MM.1S (cell line): Measurements from ENCODE around the gene GYS1.

Source experiments
- DNase-seq: peaks from one replicate; pipeline ENCODE4 v3.0.0-alpha.2; 2015
- H2AFZ ChIP-seq: fragments of 300-600 bp; sonication (generic); 2 replicates; pipeline ENCODE4 v1.6.0; 2016; ENCODE audit warnings: antibody characterized with exemption, low read length
- H3F3A ChIP-seq: fragments of 300-600 bp; sonication (generic); 2 replicates; pipeline ENCODE4 v1.6.1; 2016; ENCODE audit warnings: mild to moderate bottlenecking, antibody characterized with exemption, low read length, moderate library complexity, mixed read lengths; ENCODE audit not compliant: insufficient read depth
- H3K27ac ChIP-seq: fragments of 300-600 bp; sonication (generic); 2 replicates; pipeline ENCODE4 v1.5.1; 2016; ENCODE audit warnings: mild to moderate bottlenecking, low read length
- H3K27me3 ChIP-seq: fragments of 300-600 bp; sonication (generic); replicated peaks from 2 replicates; pipeline ENCODE4 v1.6.0; 2016; ENCODE audit warnings: low read length; ENCODE audit not compliant: insufficient read depth
- H3K36me3 ChIP-seq: fragments of 300-600 bp; sonication (generic); replicated peaks from 2 replicates; pipeline ENCODE4 v1.6.1; 2016; ENCODE audit warnings: mild to moderate bottlenecking, low read length, mixed read lengths; ENCODE audit not compliant: insufficient read depth
- H3K4me1 ChIP-seq: fragments of 300-600 bp; sonication (generic); 2 replicates; pipeline ENCODE4 v1.6.1; 2016; ENCODE audit warnings: low read length, mixed read lengths
- H3K4me2 ChIP-seq: fragments of 300-600 bp; sonication (generic); 2 replicates; pipeline ENCODE4 v1.6.0; 2016; ENCODE audit warnings: low read depth, low read length
- H3K4me3 ChIP-seq: fragments of 300-600 bp; sonication (generic); 2 replicates; pipeline ENCODE4 v1.5.1; 2016; ENCODE audit warnings: low read length, mixed read lengths
- H3K79me2 ChIP-seq: fragments of 300-600 bp; sonication (generic); 2 replicates; pipeline ENCODE4 v1.6.1; 2016; ENCODE audit warnings: mixed run types, low read length, mixed read lengths
- H3K9ac ChIP-seq: fragments of 300-600 bp; sonication (generic); 2 replicates; pipeline ENCODE4 v1.6.1; 2016; ENCODE audit warnings: low read length, mixed read lengths
- H3K9me2 ChIP-seq: fragments of 300-600 bp; sonication (generic); replicated peaks from 2 replicates; pipeline ENCODE4 v1.6.1; 2016; ENCODE audit warnings: mild to moderate bottlenecking, low read length, mixed read lengths; ENCODE audit not compliant: insufficient read depth
- H3K9me3 ChIP-seq: fragments of 300-600 bp; sonication (generic); replicated peaks from 2 replicates; pipeline ENCODE4 v1.6.1; 2016; ENCODE audit warnings: mild to moderate bottlenecking, low read length, mixed read lengths; ENCODE audit not compliant: insufficient read depth
- H4K20me1 ChIP-seq: fragments of 300-600 bp; sonication (generic); 2 replicates; pipeline ENCODE4 v1.6.1; 2016; ENCODE audit warnings: mild to moderate bottlenecking, low read length, moderate library complexity, mixed read lengths; ENCODE audit not compliant: insufficient read depth
- EZH2 ChIP-seq: fragments of 300-600 bp; sonication (generic); optimal IDR thresholded peaks from 2 replicates; pipeline ENCODE3; 2017; ENCODE audit warnings: low read depth, mild to moderate bottlenecking, antibody characterized with exemption, low read length, mixed read lengths
- EZH2phosphoT487 ChIP-seq: fragments of 300-600 bp; sonication (generic); IDR thresholded peaks from 2 replicates; pipeline ENCODE4 v1.6.1; 2018; ENCODE audit warnings: antibody characterized with exemption, low read length
- TF ChIP-seq, protein P1 (sequence below): fragments of 300-600 bp; sonication (generic); IDR thresholded peaks from 2 replicates; pipeline ENCODE4 v1.5.1; 2016; ENCODE audit warnings: antibody characterized with exemption, low read length, mixed read lengths

Gene GYS1

DNA sequence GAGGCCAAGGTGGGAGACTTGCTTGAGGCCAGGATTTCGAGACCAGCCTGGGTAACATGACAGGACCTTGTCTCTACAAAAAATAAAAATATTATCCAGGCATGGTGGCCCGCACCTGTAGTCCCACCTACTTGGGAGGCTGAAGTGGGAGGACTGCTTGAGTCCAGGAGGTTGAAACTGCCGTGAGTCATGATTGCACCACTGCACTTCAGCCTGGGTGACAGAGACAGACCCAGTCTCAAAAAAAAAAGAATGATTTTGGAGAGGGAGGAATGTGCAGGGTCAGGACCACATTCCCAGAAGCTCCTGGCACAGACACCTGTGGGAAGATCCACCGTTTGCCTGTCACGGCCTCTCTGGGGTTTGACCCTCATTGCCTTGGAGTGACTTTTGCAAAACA, 47.7 kb downstream of the GYS1 start:
- no peak overlapping the region for H3K4me3 ChIP-seq
- H4K20me1 ChIP-seq = no peaks in the 10 kb centered on the region
- H3K36me3 ChIP-seq = no peaks in the 10 kb centered on the region
- no peak overlapping the region for H2AFZ ChIP-seq
- no peaks in the 10 kb centered on the region for H3F3A ChIP-seq
- H3K9me3 ChIP-seq = no peaks in the 10 kb centered on the region
- H3K9ac ChIP-seq = no peak overlapping the region
- H3K9me2 ChIP-seq = no peaks in the 10 kb centered on the region
- H3K4me2 ChIP-seq = no peak overlapping the region
- no peak overlapping the region for H3K27ac ChIP-seq
- H3K4me1 ChIP-seq = no peaks in the 10 kb centered on the region
- DNase-seq = no peak
- no peaks in the 10 kb centered on the region for H3K27me3 ChIP-seq
- TF ChIP-seq EZH2phosphoT487 = no peak
- TF ChIP-seq, protein P1, sequence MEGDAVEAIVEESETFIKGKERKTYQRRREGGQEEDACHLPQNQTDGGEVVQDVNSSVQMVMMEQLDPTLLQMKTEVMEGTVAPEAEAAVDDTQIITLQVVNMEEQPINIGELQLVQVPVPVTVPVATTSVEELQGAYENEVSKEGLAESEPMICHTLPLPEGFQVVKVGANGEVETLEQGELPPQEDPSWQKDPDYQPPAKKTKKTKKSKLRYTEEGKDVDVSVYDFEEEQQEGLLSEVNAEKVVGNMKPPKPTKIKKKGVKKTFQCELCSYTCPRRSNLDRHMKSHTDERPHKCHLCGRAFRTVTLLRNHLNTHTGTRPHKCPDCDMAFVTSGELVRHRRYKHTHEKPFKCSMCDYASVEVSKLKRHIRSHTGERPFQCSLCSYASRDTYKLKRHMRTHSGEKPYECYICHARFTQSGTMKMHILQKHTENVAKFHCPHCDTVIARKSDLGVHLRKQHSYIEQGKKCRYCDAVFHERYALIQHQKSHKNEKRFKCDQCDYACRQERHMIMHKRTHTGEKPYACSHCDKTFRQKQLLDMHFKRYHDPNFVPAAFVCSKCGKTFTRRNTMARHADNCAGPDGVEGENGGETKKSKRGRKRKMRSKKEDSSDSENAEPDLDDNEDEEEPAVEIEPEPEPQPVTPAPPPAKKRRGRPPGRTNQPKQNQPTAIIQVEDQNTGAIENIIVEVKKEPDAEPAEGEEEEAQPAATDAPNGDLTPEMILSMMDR = no peak
- no peak for TF ChIP-seq EZH2
- H3K79me2 ChIP-seq = no peaks in the 10 kb centered on the region

DNA sequence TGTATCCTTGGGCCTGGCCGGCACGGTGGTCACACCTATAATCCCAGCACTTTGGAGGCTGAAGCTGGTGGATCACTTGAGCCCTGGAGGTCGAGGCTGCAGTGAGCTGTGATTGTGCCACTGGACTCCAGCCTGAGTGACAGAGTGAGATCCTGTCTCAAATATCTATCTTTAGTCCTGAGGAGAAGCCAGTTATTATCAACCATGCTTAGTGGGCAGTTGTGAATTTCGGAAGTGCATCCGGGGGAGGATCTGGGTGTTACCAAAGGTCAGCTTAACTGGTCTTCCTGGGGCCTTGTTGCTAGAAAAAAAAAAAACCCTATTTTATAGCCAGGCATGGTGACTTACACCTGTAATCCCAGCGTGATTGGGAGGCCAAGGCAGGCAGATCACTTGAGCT, 50.0 kb downstream of the GYS1 start:
- H3K27me3 ChIP-seq = no peaks in the 10 kb centered on the region
- no peak overlapping the region for H3K9ac ChIP-seq
- H3K79me2 ChIP-seq = no peaks in the 10 kb centered on the region
- H3K36me3 ChIP-seq = no peaks in the 10 kb centered on the region
- no peak overlapping the region for H3K4me3 ChIP-seq
- H3K4me2 ChIP-seq = no peak overlapping the region
- no peaks in the 10 kb centered on the region for H3K9me2 ChIP-seq
- H3K27ac ChIP-seq = no peak overlapping the region
- TF ChIP-seq EZH2phosphoT487 = no peak
- TF ChIP-seq, protein P1 = no peak
- TF ChIP-seq EZH2 = no peak
- H3K9me3 ChIP-seq = no peaks in the 10 kb centered on the region
- DNase-seq = no peak
- H2AFZ ChIP-seq = no peak overlapping the region
- no peaks in the 10 kb centered on the region for H3F3A ChIP-seq
- H4K20me1 ChIP-seq = no peaks in the 10 kb centered on the region
- no peaks in the 10 kb centered on the region for H3K4me1 ChIP-seq

DNA sequence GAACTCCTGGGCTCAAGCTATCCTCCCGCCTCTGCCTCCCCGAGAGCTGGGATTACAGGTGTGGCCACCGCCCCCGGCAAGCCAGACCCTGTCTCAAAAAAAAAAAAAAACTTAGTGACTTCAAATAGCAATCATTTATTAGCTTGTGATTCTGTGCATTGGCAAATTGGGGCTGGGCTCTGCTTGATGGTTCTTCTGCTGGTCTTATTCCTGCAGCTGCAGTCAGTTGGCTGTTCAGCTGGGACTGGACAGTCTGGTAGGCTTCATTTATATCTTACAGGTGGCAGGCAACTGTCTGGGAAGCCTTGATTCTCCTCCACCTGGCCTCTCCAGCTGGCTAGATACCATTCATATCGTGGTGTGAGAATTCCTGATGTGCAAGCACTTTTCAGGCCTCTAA, 52.2 kb downstream of the GYS1 start:
- no peak for DNase-seq
- TF ChIP-seq EZH2phosphoT487 = no peak
- TF ChIP-seq, protein P1 = no peak
- TF ChIP-seq EZH2 = no peak
- Histone ChIP-seq H3K4me3 (no peak overlapping the region), H4K20me1 (no peaks in the 10 kb centered on the region), H3K9me2 (no peaks in the 10 kb centered on the region), H3K27me3 (no peaks in the 10 kb centered on the region), H3K27ac (no peak overlapping the region), H3K9me3 (no peaks in the 10 kb centered on the region), H2AFZ (no peak overlapping the region), H3F3A (no peaks in the 10 kb centered on the region), H3K9ac (no peak overlapping the region), H3K79me2 (no peaks in the 10 kb centered on the region), H3K4me1 (no peaks in the 10 kb centered on the region), H3K36me3 (no peaks in the 10 kb centered on the region), H3K4me2 (no peak overlapping the region)

DNA sequence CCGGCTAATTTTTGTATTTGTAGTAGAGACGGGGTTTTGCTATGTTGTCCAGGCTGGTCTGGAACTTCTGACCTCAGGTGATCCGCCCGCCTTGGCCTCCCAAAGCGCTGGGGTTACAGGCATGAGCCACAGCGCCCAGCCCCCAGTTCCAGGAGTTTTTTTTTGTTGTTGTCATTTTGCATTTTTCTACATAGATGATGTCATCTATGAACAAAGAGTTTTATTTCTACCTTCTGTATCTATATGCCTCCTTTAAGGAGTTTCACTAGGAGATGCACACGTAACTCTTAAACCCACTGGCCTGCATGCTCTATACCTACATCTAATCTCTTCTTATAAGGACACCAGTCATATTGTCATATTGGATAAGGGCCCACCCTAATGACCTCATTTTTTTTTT, 54.9 kb downstream of the GYS1 start:
- TF ChIP-seq, protein P1 = no peak
- TF ChIP-seq EZH2phosphoT487 = no peak
- no peak for TF ChIP-seq EZH2
- H3K27me3 ChIP-seq = no peaks in the 10 kb centered on the region
- H3K79me2 ChIP-seq = no peaks in the 10 kb centered on the region
- H3K9me3 ChIP-seq = no peaks in the 10 kb centered on the region
- no peak overlapping the region for H3K4me2 ChIP-seq
- no peak overlapping the region for H3K4me3 ChIP-seq
- no peak overlapping the region for H3K9ac ChIP-seq
- H3K4me1 ChIP-seq = no peaks in the 10 kb centered on the region
- no peaks in the 10 kb centered on the region for H3K9me2 ChIP-seq
- DNase-seq = no peak
- no peak overlapping the region for H3K27ac ChIP-seq
- H3F3A ChIP-seq = no peaks in the 10 kb centered on the region
- H3K36me3 ChIP-seq = no peaks in the 10 kb centered on the region
- no peak overlapping the region for H2AFZ ChIP-seq
- H4K20me1 ChIP-seq = no peaks in the 10 kb centered on the region
